C4-2B (cell line): ENCODE data around the gene FERMT3.

Experiments
- ZFX ChIP-seq: fragments of 450-650 bp; IDR thresholded peaks from 2 replicates; pipeline ENCODE4 v1.6.1; 2017
- TF ChIP-seq, protein P1 (sequence below): fragments of 450-650 bp; conservative IDR thresholded peaks from 2 replicates; pipeline ENCODE4 v1.5.1; 2017; ENCODE audit warnings: mild to moderate bottlenecking

DNA sequence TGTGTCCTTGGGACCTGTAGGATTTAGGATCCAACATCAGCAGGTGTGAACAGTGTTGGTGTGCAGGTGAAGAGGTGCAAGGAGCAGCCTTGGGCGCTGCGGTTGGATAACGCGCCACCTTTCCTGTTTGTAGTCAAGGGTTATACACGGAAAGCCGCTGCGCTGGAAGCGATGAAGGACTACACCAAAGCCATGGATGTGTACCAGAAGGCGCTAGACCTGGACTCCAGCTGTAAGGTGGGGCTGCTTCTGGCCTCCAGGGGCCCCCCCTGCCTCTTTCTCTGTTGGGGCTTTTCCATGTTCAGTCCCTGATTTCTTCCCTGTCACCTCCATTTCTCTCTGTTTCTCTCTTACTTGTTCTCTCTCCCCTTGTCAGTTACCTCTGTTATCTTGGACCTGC is 3.5 kb upstream of the FERMT3 start:
- TF ChIP-seq, protein P1, sequence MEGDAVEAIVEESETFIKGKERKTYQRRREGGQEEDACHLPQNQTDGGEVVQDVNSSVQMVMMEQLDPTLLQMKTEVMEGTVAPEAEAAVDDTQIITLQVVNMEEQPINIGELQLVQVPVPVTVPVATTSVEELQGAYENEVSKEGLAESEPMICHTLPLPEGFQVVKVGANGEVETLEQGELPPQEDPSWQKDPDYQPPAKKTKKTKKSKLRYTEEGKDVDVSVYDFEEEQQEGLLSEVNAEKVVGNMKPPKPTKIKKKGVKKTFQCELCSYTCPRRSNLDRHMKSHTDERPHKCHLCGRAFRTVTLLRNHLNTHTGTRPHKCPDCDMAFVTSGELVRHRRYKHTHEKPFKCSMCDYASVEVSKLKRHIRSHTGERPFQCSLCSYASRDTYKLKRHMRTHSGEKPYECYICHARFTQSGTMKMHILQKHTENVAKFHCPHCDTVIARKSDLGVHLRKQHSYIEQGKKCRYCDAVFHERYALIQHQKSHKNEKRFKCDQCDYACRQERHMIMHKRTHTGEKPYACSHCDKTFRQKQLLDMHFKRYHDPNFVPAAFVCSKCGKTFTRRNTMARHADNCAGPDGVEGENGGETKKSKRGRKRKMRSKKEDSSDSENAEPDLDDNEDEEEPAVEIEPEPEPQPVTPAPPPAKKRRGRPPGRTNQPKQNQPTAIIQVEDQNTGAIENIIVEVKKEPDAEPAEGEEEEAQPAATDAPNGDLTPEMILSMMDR = no peak
- TF ChIP-seq ZFX = no peak
